ENCODE data around the gene SNTG2.
"Not testable (repeated sequence)": the region's sequence is repeated elsewhere in the genome, so short reads cannot be mapped to it uniquely, and the experiment has no call there.

- not testable (repeated sequence) for TF ChIP-seq CTCF (IDR thresholded peaks at IDR 0.05; ENCODE audit: low read depth, low read length, missing input control); SP1 (IDR thresholded peaks at IDR 0.05); YY1 (IDR thresholded peaks at IDR 0.05); TAF1 (conservative IDR thresholded peaks at IDR 0.05); ATF3 (IDR thresholded peaks at IDR 0.05); RAD21 (IDR thresholded peaks at IDR 0.05); EGR1 (IDR thresholded peaks at IDR 0.05; ENCODE audit: low read depth in 2 of 2); HNF4G (IDR thresholded peaks at IDR 0.05); JUND (IDR thresholded peaks at IDR 0.05); GABPA (IDR thresholded peaks at IDR 0.05 in 1 of 2, conservative IDR thresholded peaks at IDR 0.05 in 1 of 2)
Measured at GRCh38 chr2:1093668-1094067, 143.0 kb downstream of the SNTG2 start.
